Type B pancreatic cell (in vitro differentiated cells): ENCODE data around the gene GCGR. TPM values are rescaled to one million over a fixed set of nuclear protein-coding genes. Genes with fewer than 3 reads are reported as not detected.
A peak's percentile ranks its signal among the peaks of the same experiment; 100 is the strongest.

Source experiments
- DNase-seq: peaks from one replicate; pipeline ENCODE4 v3.0.0; 2021; ENCODE audit warnings: mixed read lengths; ENCODE audit not compliant: unreplicated experiment; ENCODE audit errors: extremely low spot score
- H3K27ac Mint-ChIP-seq: 2 replicates; pipeline ENCODE4 v1.8.0; 2021; ENCODE audit warnings: mild to moderate bottlenecking, mixed read lengths
- H3K27me3 Mint-ChIP-seq: 2 replicates; pipeline ENCODE4 v1.8.0; 2021; ENCODE audit warnings: mixed read lengths
- H3K36me3 Mint-ChIP-seq: 2 replicates; pipeline ENCODE4 v1.8.0; 2021; ENCODE audit warnings: mixed read lengths
- H3K4me1 Mint-ChIP-seq: one replicate; pipeline ENCODE4 v1.8.0; 2021; ENCODE audit warnings: mixed read lengths; ENCODE audit not compliant: unreplicated experiment
- H3K4me3 Mint-ChIP-seq: 2 replicates; pipeline ENCODE4 v1.8.0; 2021; ENCODE audit warnings: mild to moderate bottlenecking, mixed read lengths
- H3K9me3 Mint-ChIP-seq: 2 replicates; pipeline ENCODE4 v1.8.0; 2021; ENCODE audit warnings: mixed read lengths
- CTCF ChIP-seq: fragments of 200-600 bp; sonication (generic); conservative IDR thresholded peaks from 2 replicates; pipeline ENCODE4 v1.5.0; 2021; ENCODE audit warnings: antibody characterized with exemption, mild to moderate bottlenecking
- total RNA-seq: library from RNA; stranded (reverse); gene quantifications from 2 replicates; pipeline ENCODE4 v1.2.1, GENCODE V29; 2021; ENCODE audit warnings: low replicate concordance

The GCGR gene
- total RNA-seq, 1 donor from 2014 or later, result 1.2 TPM

GRCh38 chr17:81831563-81831956, 27.6 kb downstream of the GCGR start:
- TF ChIP-seq CTCF, result no peak
- no peaks in the 10 kb centered on the region for H3K9me3 Mint-ChIP-seq
- H3K4me3 Mint-ChIP-seq, result peak overlapping the region; percentile 90
- H3K27ac Mint-ChIP-seq, result peak overlapping the region; percentile 97
- H3K4me1 Mint-ChIP-seq, result peaks cover 23% of the 10 kb centered on the region
- no peaks in the 10 kb centered on the region for H3K36me3 Mint-ChIP-seq
- DNase-seq, result no peak
- H3K27me3 Mint-ChIP-seq, result no peaks in the 10 kb centered on the region

GRCh38 chr17:81831957-81832607, 28.1 kb downstream of the GCGR start:
- Mint-ChIP-seq H3K27ac (peak overlapping the region; percentile 97), H3K27me3 (no peaks in the 10 kb centered on the region), H3K9me3 (no peaks in the 10 kb centered on the region)

DNA sequence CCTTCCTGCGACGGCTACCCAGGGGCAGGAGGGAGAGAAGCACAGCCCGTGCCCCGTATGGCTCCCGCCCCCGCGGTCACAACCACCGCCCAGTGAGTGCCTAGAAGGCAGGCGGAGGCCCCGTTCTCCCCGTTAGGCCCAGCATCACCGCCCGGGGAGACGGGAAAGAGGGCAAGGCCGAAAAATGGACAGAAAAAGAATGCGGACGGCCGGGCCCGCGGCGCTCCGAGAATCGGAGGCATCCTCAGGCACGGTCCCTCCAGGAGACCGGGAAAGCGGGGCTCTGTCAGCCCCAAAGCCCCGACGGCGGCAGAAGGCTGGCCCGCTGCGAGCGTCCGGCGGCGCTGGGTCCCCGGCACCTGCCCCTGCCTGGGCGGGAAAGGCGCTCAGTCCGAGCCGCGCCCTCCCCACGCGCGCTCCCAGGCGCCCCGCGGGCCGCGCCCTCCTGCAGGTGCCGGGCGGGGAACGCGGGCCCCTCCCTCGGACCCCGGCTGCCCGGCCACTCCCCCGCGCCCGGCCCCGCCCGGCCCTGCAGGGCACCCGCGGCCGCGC, 28.7 kb downstream of the GCGR start:
- DNase-seq, result no peak
- peaks cover 23% of the 10 kb centered on the region for H3K4me1 Mint-ChIP-seq
- no peak for TF ChIP-seq CTCF
- H3K27ac Mint-ChIP-seq, result peak overlapping the region; percentile 97
- H3K4me3 Mint-ChIP-seq, result peak overlapping the region; percentile 90
- no peaks in the 10 kb centered on the region for H3K27me3 Mint-ChIP-seq
- H3K9me3 Mint-ChIP-seq, result no peaks in the 10 kb centered on the region
- H3K36me3 Mint-ChIP-seq, result no peaks in the 10 kb centered on the region

More at GRCh38 chr17:81831957-81832607, 28.1 kb downstream of the GCGR start:
- peak overlapping the region; percentile 90 for H3K4me3 Mint-ChIP-seq
- no peak for DNase-seq
- no peaks in the 10 kb centered on the region for H3K36me3 Mint-ChIP-seq
- no peak for TF ChIP-seq CTCF
- H3K4me1 Mint-ChIP-seq, result peaks cover 23% of the 10 kb centered on the region

- no peaks in the 10 kb centered on the region for H3K36me3 Mint-ChIP-seq
- no peaks in the 10 kb centered on the region for H3K27me3 Mint-ChIP-seq
- peak; percentile 98 for DNase-seq
- H3K4me1 Mint-ChIP-seq, result peaks cover 20% of the 10 kb centered on the region
- H3K27ac Mint-ChIP-seq, result peak within 1 kb of the TSS; percentile 98
- peak within 1 kb of the TSS; percentile 90 for H3K4me3 Mint-ChIP-seq
- no peak for TF ChIP-seq CTCF
- no peaks in the 10 kb centered on the region for H3K9me3 Mint-ChIP-seq
Measured at GRCh38 chr17:81833160-81833920, 29.4 kb downstream of the GCGR start, which contains the start of gene MCRIP1. TSS of gene MCRIP1 (minus strand) at chr17:81833291. CDS start at chr17:81824506, 8,785 bp downstream.

- peak overlapping the region; percentile 98 for H3K27ac Mint-ChIP-seq
- no peak for DNase-seq
- H3K4me1 Mint-ChIP-seq, result peaks cover 18% of the 10 kb centered on the region
- peak overlapping the region; percentile 90 for H3K4me3 Mint-ChIP-seq
- H3K36me3 Mint-ChIP-seq, result no peaks in the 10 kb centered on the region
- no peaks in the 10 kb centered on the region for H3K9me3 Mint-ChIP-seq
- no peaks in the 10 kb centered on the region for H3K27me3 Mint-ChIP-seq
- no peak for TF ChIP-seq CTCF
Measured at GRCh38 chr17:81833921-81834830, 30.2 kb downstream of the GCGR start.
